IMR-90 (cell line): Measurements from ENCODE around the gene CENPP. TPM values are rescaled to one million over a fixed set of nuclear protein-coding genes. Genes with fewer than 3 reads are reported as not detected.
A peak's percentile ranks its signal among the peaks of the same experiment; 100 is the strongest.

Experiments
- ATAC-seq: fragments of 200-7000 bp; cut with Tn5 transposase; 2 replicates; pipeline ENCODE4 v1.9.1; 2020; ENCODE audit warnings: low read depth, mild to moderate bottlenecking, moderate library complexity
- BruUV-seq: library from RNA; stranded (reverse); fragments of 400-500 nt; replicated peaks from 2 replicates; lab custom pipeline; 2021; lab: Mats Ljungman, UMichigan
- CTCF ChIA-PET: fragments of 300-600 bp; formaldehyde crosslinking; extraction: SDS; loops from one replicate; lab custom pipeline; 2021; ENCODE audit warnings: antibody characterized with exemption; lab: Yijun Ruan, JAX
- POLR2A ChIA-PET: fragments of 300-600 bp; sonication (Branson Sonifier 250); formaldehyde crosslinking; loops from one replicate; lab custom pipeline; 2022; ENCODE audit warnings: antibody characterized with exemption; ENCODE audit not compliant: unreplicated experiment; lab: Charles Lee
- DNase-seq: peaks from one replicate; pipeline ENCODE4 v3.0.0; 2013
- H2AFZ ChIP-seq: replicated peaks from 2 replicates; pipeline ENCODE3; 2013; ENCODE audit warnings: low read length, mild to moderate bottlenecking; ENCODE audit not compliant: poor library complexity
- H2AK5ac ChIP-seq: 2 replicates; pipeline ENCODE4 v1.6.1; 2013; ENCODE audit warnings: low read depth, low read length, inconsistent platforms
- H2AK9ac ChIP-seq: replicated peaks from 2 replicates; pipeline ENCODE3; 2013; ENCODE audit warnings: mild to moderate bottlenecking, low read depth, low read length, moderate library complexity; ENCODE audit not compliant: poor library complexity
- H2BK120ac ChIP-seq: 2 replicates; pipeline ENCODE4 v1.6.1; 2013; ENCODE audit warnings: low read depth, low read length, inconsistent platforms
- H2BK15ac ChIP-seq: 3 replicates; pipeline ENCODE4 v1.6.1; 2013; ENCODE audit warnings: low read depth, low read length, inconsistent platforms
- H2BK20ac ChIP-seq: 2 replicates; pipeline ENCODE4 v1.6.1; 2013; ENCODE audit warnings: low read depth, mild to moderate bottlenecking, inconsistent platforms, low read length, moderate library complexity
- H2BK5ac ChIP-seq: 2 replicates; pipeline ENCODE4 v1.6.1; 2013; ENCODE audit warnings: mild to moderate bottlenecking, low read depth, low read length, inconsistent platforms; ENCODE audit not compliant: poor library complexity, severe bottlenecking
- H3K14ac ChIP-seq: replicated peaks from 2 replicates; pipeline ENCODE4 v1.6.1; 2013; ENCODE audit warnings: low read depth, low read length, inconsistent platforms
- H3K18ac ChIP-seq: 2 replicates; pipeline ENCODE4 v1.6.1; 2013; ENCODE audit warnings: low read depth, low read length, control low read depth
- H3K23ac ChIP-seq: 2 replicates; pipeline ENCODE4 v1.6.1; 2013; ENCODE audit warnings: low read depth, low read length, inconsistent platforms
- H3K27ac ChIP-seq: 2 replicates; pipeline ENCODE4 v1.5.1; 2013; ENCODE audit warnings: mild to moderate bottlenecking, control low read depth, low read length; ENCODE audit not compliant: insufficient read depth
- H3K27me3 ChIP-seq: 2 replicates; pipeline ENCODE4 v1.6.1; 2013; ENCODE audit warnings: low read length; ENCODE audit not compliant: control insufficient read depth, insufficient read depth
- H3K36me3 ChIP-seq: 2 replicates; pipeline ENCODE4 v1.6.1; 2013; ENCODE audit warnings: low read length, mixed read lengths; ENCODE audit not compliant: control insufficient read depth, insufficient read depth
- H3K4ac ChIP-seq: 2 replicates; pipeline ENCODE4 v1.6.1; 2013; ENCODE audit warnings: low read depth, low read length, inconsistent platforms
- H3K4me1 ChIP-seq: 2 replicates; pipeline ENCODE4 v1.6.1; 2013; ENCODE audit warnings: low read length, mixed read lengths; ENCODE audit not compliant: control insufficient read depth, insufficient read depth
- H3K4me2 ChIP-seq: 2 replicates; pipeline ENCODE4 v1.6.1; 2013; ENCODE audit warnings: low read depth, mild to moderate bottlenecking, control low read depth, low read length, moderate library complexity
- H3K4me3 ChIP-seq: 2 replicates; pipeline ENCODE4 v1.5.1; 2013; ENCODE audit warnings: low read depth, mild to moderate bottlenecking, control low read depth, low read length, moderate library complexity; ENCODE audit not compliant: insufficient read depth
- H3K56ac ChIP-seq: 2 replicates; pipeline ENCODE4 v1.6.1; 2013; ENCODE audit warnings: low read length, inconsistent platforms; ENCODE audit not compliant: insufficient read depth; ENCODE audit errors: extremely low read depth
- H3K79me1 ChIP-seq, 2 experiments: 2 replicates each; pipeline ENCODE4 v1.6.1; 2013; ENCODE audit warnings: low read length in 2 of 2, inconsistent platforms in 1 of 2, low read depth in 1 of 2
- H3K9ac ChIP-seq: 2 replicates; pipeline ENCODE4 v1.6.1; 2013; ENCODE audit warnings: low read depth, low read length, control low read depth
- H3K9me1 ChIP-seq: 2 replicates; pipeline ENCODE4 v1.6.1; 2013; ENCODE audit warnings: low read length, inconsistent platforms; ENCODE audit not compliant: insufficient read depth
- H3K9me3 ChIP-seq: 2 replicates; pipeline ENCODE4 v1.6.1; 2013; ENCODE audit warnings: low read length; ENCODE audit not compliant: control insufficient read depth, insufficient read depth
- H4K20me1 ChIP-seq: 2 replicates; pipeline ENCODE4 v1.6.1; 2013; ENCODE audit warnings: low read length, inconsistent platforms; ENCODE audit not compliant: insufficient read depth
- H4K5ac ChIP-seq: 2 replicates; pipeline ENCODE4 v1.6.1; 2013; ENCODE audit warnings: mild to moderate bottlenecking, low read depth, low read length, control low read depth
- H4K8ac ChIP-seq, 2 experiments: 2 replicates each; pipeline ENCODE4 v1.6.1; 2013; ENCODE audit warnings: low read depth in 2 of 2, low read length in 2 of 2, control low read depth in 1 of 2, inconsistent platforms in 1 of 2
- H4K91ac ChIP-seq: 2 replicates; pipeline ENCODE4 v1.6.1; 2013; ENCODE audit warnings: low read depth, low read length, inconsistent platforms; ENCODE audit not compliant: insufficient read depth
- MAFK ChIP-seq: IDR thresholded peaks from 2 replicates; pipeline ENCODE4 v1.6.1; 2012; ENCODE audit warnings: low read depth, low read length, improper control_type of control experiment
- MAZ ChIP-seq: IDR thresholded peaks from 2 replicates; pipeline ENCODE4 v1.6.1; 2012; ENCODE audit warnings: low read depth, mild to moderate bottlenecking, low read length, improper control_type of control experiment, moderate library complexity, borderline replicate concordance
- MXI1 ChIP-seq: IDR thresholded peaks from 2 replicates; pipeline ENCODE4 v1.6.1; 2012; ENCODE audit warnings: low read depth, mild to moderate bottlenecking, low read length, moderate library complexity, borderline replicate concordance
- RCOR1 ChIP-seq: IDR thresholded peaks from 2 replicates; pipeline ENCODE4 v1.6.1; 2012; ENCODE audit warnings: mild to moderate bottlenecking, low read length, improper control_type of control experiment; ENCODE audit not compliant: insufficient replicate concordance
- SMC3 ChIP-seq: fragments of 150-350 bp; IDR thresholded peaks from 2 replicates; pipeline ENCODE4 v1.6.1; 2016; ENCODE audit warnings: low read depth, mild to moderate bottlenecking, antibody characterized with exemption, low read length, moderate library complexity
- WGBS, 2 experiments: methylation state at CpG; one replicate each; pipeline versions ENCODE4 v1.1.5 to v1.1.7; 2013; ENCODE audit warnings: missing lambda C conversion rate in 2 of 2; ENCODE audit not compliant: insufficient read length in 1 of 2; ENCODE audit errors: extremely low coverage in 2 of 2; 5-methylcytosine and 5-hydroxymethylcytosine counted together
- dilution Hi-C: fragments of 300-500 bp; cut with HindIII; formaldehyde crosslinking; loops from one replicate; pipeline ENCODE4 v1.14.3; 2018; ENCODE audit warnings: low sequenced_read_pairs; ENCODE audit not compliant: unreplicated experiment
- in situ Hi-C: fragments of 300-500 bp; cut with MboI; formaldehyde crosslinking; loops from 3 replicates; pipeline ENCODE4 v1.14.3; 2019; ENCODE audit warnings: low sequenced_read_pairs, inconsistent platforms, mixed read lengths
- intact Hi-C: fragments of 100-400 bp; cut with micrococcal nuclease; formaldehyde crosslinking; loops from 2 replicates; pipeline ENCODE4 v1.10.0; 2022
- polyA plus RNA-seq, 3 experiments: library from polyadenylated mRNA; depleted of rRNA; stranded (reverse); fragments of >200 nt; gene quantifications; 2 replicates each; pipeline ENCODE4 v1.2.3, GENCODE V29; 2012; ENCODE audit warnings: low replicate concordance in 1 of 3
- total RNA-seq: library from RNA; depleted of rRNA; stranded (reverse); fragments of >200 nt; gene quantifications from 2 replicates; pipeline ENCODE4 v1.2.3, GENCODE V29; 2012
- TF ChIP-seq, protein P1 (sequence below): fragments of 150-350 bp; IDR thresholded peaks from 2 replicates; pipeline ENCODE4 v1.6.1; 2016; ENCODE audit warnings: low read depth, mild to moderate bottlenecking, low read length, moderate library complexity, borderline replicate concordance
- TF ChIP-seq, protein P2 (sequence below): conservative IDR thresholded peaks from 2 replicates; pipeline ENCODE4 v1.5.1; 2012; ENCODE audit warnings: mild to moderate bottlenecking, low read depth, low read length, improper control_type of control experiment

The CENPP gene
- total and polyA plus RNA-seq, 2 of the 4 experiments (the other 2 are of a cell fraction): 1.4 to 2.0 TPM

GRCh38 chr9:92493749-92494387 lies 168.1 kb downstream of the CENPP start:
- POLR2A ChIA-PET: no interaction called here
- peak overlapping the region; percentile 1; the same call in 1 of the 2 replicates for H2AK5ac ChIP-seq
- no peak overlapping the region for H3K14ac ChIP-seq
- H3K27ac ChIP-seq: no peak overlapping the region
- H2AFZ ChIP-seq: no peak overlapping the region
- in situ Hi-C loops (no loop called here), intact Hi-C loops (no loop called here), dilution Hi-C loops (no loop called here)
- H3K9ac ChIP-seq: no peak overlapping the region
- no peak overlapping the region for H3K4me3 ChIP-seq
- H2BK5ac ChIP-seq: no peak overlapping the region
- no peak overlapping the region for H3K56ac ChIP-seq
- H2BK20ac ChIP-seq: no peak overlapping the region
- ATAC-seq: no peak
- no peak overlapping the region for H3K4me2 ChIP-seq
- H3K36me3 ChIP-seq: no peaks in the 10 kb centered on the region
- H3K4me1 ChIP-seq: peaks cover 11% of the 10 kb centered on the region
- CTCF ChIA-PET: interaction anchor here (0.9 kb wide), 1 partner anchor 13 kb away, joined by 3 read pairs; no protein-coding TSS in a partner anchor
- H3K9me3 ChIP-seq: no peaks in the 10 kb centered on the region
- no peak for DNase-seq
- peak; percentile 42; the same call in 1 of the 2 replicates for TF ChIP-seq MAFK
- TF ChIP-seq, protein P1, sequence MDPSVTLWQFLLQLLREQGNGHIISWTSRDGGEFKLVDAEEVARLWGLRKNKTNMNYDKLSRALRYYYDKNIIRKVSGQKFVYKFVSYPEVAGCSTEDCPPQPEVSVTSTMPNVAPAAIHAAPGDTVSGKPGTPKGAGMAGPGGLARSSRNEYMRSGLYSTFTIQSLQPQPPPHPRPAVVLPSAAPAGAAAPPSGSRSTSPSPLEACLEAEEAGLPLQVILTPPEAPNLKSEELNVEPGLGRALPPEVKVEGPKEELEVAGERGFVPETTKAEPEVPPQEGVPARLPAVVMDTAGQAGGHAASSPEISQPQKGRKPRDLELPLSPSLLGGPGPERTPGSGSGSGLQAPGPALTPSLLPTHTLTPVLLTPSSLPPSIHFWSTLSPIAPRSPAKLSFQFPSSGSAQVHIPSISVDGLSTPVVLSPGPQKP: no peak
- no peak for TF ChIP-seq RCOR1
- TF ChIP-seq, protein P2, sequence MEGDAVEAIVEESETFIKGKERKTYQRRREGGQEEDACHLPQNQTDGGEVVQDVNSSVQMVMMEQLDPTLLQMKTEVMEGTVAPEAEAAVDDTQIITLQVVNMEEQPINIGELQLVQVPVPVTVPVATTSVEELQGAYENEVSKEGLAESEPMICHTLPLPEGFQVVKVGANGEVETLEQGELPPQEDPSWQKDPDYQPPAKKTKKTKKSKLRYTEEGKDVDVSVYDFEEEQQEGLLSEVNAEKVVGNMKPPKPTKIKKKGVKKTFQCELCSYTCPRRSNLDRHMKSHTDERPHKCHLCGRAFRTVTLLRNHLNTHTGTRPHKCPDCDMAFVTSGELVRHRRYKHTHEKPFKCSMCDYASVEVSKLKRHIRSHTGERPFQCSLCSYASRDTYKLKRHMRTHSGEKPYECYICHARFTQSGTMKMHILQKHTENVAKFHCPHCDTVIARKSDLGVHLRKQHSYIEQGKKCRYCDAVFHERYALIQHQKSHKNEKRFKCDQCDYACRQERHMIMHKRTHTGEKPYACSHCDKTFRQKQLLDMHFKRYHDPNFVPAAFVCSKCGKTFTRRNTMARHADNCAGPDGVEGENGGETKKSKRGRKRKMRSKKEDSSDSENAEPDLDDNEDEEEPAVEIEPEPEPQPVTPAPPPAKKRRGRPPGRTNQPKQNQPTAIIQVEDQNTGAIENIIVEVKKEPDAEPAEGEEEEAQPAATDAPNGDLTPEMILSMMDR: no peak
- TF ChIP-seq SMC3: no peak
- TF ChIP-seq MAZ: no peak
- no peak for TF ChIP-seq MXI1
- 81% methylated on average over 8 of the region's 9 CpGs; no CpG with 5 or more reads in 1 of the 2 experiments for WGBS, 2 experiments
- H4K20me1 ChIP-seq: no peaks in the 10 kb centered on the region
- H4K5ac ChIP-seq: no peak overlapping the region
- H3K18ac ChIP-seq: 0 out of 2 replicates have a peak overlapping the region, but pooled peaks have one; percentile 8
- no peak overlapping the region for H2AK9ac ChIP-seq
- no peak overlapping the region for H3K4ac ChIP-seq
- no peak overlapping the region; the same call in 1 of the 2 replicates for H3K23ac ChIP-seq
- H3K9me1 ChIP-seq: peaks cover 9% of the 10 kb centered on the region
- H3K79me1 ChIP-seq: no peaks in the 10 kb centered on the region; a peak in 1 of 4 replicates
- no peak overlapping the region for H4K8ac ChIP-seq
- H4K91ac ChIP-seq: no peak overlapping the region
- BruUV-seq: no TSS peak
- H3K27me3 ChIP-seq: no peaks in the 10 kb centered on the region
- no peak overlapping the region for H2BK15ac ChIP-seq
- H2BK120ac ChIP-seq: peak overlapping the region; percentile 38; the same call in 1 of the 2 replicates
